ENCODE data around the gene PAPOLA.

Gene PAPOLA

DNA sequence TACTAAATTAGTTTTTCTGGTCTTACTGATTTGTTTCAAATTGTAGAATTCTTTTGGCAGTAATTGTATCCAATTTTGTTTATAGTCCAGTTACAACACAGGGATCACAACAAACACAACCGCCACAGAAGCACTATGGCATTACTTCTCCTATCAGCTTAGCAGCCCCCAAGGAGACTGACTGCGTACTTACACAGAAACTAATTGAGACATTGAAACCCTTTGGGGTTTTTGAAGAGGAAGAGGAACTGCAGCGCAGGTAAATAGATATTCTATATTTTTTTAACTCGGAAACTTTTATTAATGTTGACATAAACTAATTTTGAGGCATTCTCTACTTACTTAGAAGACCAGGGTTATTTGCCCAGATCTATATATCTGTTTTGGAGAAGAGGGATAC is 17.8 kb downstream of the PAPOLA start:
- no peak for TF ChIP-seq CTCF (IDR thresholded peaks at IDR 0.05; ENCODE audit: low read depth, low read length)
- no peak overlapping the region for H3K4me3 ChIP-seq (replicated peaks in 1 of 2; ENCODE audit: low read depth in 2 of 2, low read length in 2 of 2)
- no peak for DNase-seq (ENCODE audit: low read depth in 2 of 2)

DNA sequence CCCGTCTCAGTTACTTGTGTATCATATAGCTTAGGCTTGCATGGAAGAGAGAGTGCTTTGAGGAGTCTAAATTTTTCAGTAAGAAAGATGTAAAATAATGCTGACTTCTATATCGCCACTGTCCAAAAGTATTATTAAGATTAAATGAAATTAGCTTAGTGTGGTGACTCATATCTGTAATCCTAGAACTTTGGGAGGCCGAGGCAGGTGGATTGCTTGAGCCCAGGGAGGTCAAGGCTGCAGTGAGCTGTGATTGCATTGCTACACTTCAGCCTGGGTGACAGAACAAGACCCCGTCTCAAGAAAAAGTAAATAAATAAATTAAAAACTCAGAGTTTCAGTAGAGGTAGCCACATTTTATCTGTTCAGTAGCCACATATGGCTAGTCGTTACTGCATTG is 23.3 kb downstream of the PAPOLA start:
- no peak for DNase-seq (ENCODE audit: low read depth in 2 of 2)
- no peak overlapping the region for H3K4me3 ChIP-seq (replicated peaks in 1 of 2; ENCODE audit: low read depth in 2 of 2, low read length in 2 of 2)
- TF ChIP-seq CTCF (IDR thresholded peaks at IDR 0.05; ENCODE audit: low read depth, low read length), result no peak

DNA sequence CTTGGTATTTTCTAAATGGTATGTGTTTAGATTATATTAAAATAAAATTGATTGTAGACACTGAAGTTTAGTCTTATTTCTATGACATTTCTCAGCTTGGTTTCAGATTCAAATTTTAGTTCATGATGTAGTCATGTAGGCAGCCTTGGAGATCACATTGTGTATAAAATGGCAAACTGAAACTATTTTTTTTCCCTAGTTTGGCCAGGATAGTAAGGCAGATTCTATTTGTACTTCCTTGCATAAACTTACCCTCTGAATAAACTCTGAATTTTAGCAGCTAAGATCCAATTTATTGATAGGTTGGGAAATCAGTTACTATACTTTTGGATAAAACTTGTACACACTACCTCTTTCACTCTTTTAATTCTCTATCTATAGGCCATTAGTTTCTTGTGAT is 30.4 kb downstream of the PAPOLA start:
- no peak overlapping the region for H3K4me3 ChIP-seq (replicated peaks in 1 of 2; ENCODE audit: low read depth in 2 of 2, low read length in 2 of 2)
- DNase-seq (ENCODE audit: low read depth in 2 of 2), result no peak
- TF ChIP-seq CTCF (IDR thresholded peaks at IDR 0.05; ENCODE audit: low read depth, low read length), result no peak

DNA sequence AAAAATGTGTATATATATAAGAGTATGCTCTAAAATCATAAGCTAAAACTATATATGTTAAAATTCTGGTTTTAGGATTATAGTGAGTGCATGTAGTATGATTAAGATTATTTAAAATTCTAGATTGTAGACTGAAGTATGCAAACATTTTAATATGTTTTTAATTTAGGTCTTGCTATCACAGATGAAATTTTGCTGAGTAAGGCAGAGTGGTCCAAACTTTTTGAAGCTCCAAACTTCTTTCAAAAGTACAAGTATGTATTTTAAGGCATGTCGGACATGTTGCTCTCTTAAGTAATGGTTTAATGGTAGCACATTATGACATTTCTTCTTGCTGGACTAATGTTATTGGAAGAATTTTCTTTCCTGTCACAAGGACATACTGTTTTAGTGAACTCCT is 34.6 kb downstream of the PAPOLA start:
- no peak for DNase-seq (ENCODE audit: low read depth in 2 of 2)
- H3K4me3 ChIP-seq (replicated peaks in 1 of 2; ENCODE audit: low read depth in 2 of 2, low read length in 2 of 2), result no peak overlapping the region
- TF ChIP-seq CTCF (IDR thresholded peaks at IDR 0.05; ENCODE audit: low read depth, low read length), result no peak

DNA sequence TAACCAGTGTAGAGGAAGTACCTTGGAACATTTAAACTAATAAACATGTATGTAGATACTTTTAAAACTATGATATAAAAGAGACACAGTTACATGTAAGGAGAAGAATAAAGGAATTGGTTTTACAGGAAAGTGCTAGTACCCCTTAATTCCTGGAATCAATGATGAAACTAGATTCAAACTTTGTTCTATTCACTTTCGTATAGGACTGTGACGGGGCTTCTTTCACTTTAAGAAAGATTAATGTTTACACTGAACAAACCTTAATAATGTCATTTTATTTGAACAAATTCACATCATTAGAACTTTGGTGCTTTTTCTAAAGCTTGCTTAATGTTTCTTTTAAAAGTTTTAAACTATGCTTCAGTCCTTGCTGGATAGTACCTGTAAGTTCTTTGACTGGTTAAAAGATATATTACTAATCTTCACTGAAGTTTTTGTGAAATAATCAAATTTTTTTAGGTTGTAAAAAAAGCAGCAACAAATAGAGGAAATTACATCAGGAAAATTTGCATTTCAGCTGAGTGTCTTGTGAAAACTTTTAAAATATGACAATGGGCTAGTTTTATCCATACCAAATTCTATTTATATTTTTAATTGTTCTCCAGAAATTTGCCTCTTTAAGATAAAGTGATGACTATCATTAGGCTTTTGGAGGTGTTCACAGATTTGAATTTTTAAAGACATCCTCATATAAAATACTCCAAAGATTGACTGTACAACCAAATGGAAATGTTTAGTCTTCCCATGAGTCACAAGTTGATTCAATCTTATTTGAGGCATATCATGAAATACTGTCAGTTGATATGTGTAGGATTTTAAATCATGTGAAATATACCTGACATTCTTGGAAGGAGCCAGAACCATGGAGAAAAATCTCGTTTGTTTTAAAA is 36.2 kb downstream of the PAPOLA start:
- peak in 1 of 2 donors; percentile 13 for DNase-seq (ENCODE audit: low read depth in 2 of 2)
- TF ChIP-seq CTCF (IDR thresholded peaks at IDR 0.05; ENCODE audit: low read depth, low read length), result no peak
- no peak overlapping the region for H3K4me3 ChIP-seq (replicated peaks in 1 of 2; ENCODE audit: low read depth in 2 of 2, low read length in 2 of 2)

DNA sequence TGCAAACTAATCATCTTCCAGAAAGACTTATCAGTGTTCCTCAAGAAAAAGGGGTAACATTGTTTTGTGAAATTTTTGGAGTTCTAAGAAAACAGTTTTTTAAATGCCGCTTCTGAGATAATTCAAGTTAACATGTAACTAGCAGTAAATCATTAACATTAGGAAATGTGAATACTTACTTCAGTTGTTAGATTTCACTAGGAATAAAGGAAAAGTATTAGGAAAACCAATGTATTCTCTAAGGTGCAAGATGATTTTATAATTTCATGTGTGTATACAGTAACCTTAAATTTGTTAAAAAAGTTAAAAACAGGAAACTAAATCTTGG is 36.8 kb downstream of the PAPOLA start:
- no peak for DNase-seq (ENCODE audit: low read depth in 2 of 2)
- TF ChIP-seq CTCF (IDR thresholded peaks at IDR 0.05; ENCODE audit: low read depth, low read length), result no peak
- H3K4me3 ChIP-seq (replicated peaks in 1 of 2; ENCODE audit: low read depth in 2 of 2, low read length in 2 of 2), result no peak overlapping the region
